GM21619 (cell line): Measurements from ENCODE around the gene SOS1.
"Not testable (repeated sequence)": the region's sequence is repeated elsewhere in the genome, so short reads cannot be mapped to it uniquely, and the experiment has no call there.

Experiments
- ATAC-seq: cut with Tn5 transposase; IDR thresholded peaks from one replicate; pipeline ENCODE4 v1.9.1; 2021; ENCODE audit not compliant: unreplicated experiment

Gene SOS1

GRCh38 chr2:39107724-39108273, 13.1 kb downstream of the SOS1 start:
- no peak for ATAC-seq

- ATAC-seq, result no peak
Measured at GRCh38 chr2:39107156-39107555, 13.7 kb downstream of the SOS1 start.

GRCh38 chr2:39099870-39100728, 20.8 kb downstream of the SOS1 start:
- ATAC-seq, result peak; percentile 78

- no peak for ATAC-seq
Measured at GRCh38 chr2:39099310-39099869, 21.5 kb downstream of the SOS1 start.

- ATAC-seq, result no peak
Measured at GRCh38 chr2:39095624-39096023, 25.2 kb downstream of the SOS1 start.

GRCh38 chr2:39094717-39095363, 26.0 kb downstream of the SOS1 start:
- peak; percentile 85 for ATAC-seq

GRCh38 chr2:39093218-39093898, 27.5 kb downstream of the SOS1 start:
- ATAC-seq, result no peak

GRCh38 chr2:39091543-39091942, 29.3 kb downstream of the SOS1 start:
- ATAC-seq, result no peak

- no peak for ATAC-seq
Measured at GRCh38 chr2:39091063-39091462, 29.8 kb downstream of the SOS1 start.

GRCh38 chr2:39080152-39080551, 40.7 kb downstream of the SOS1 start:
- ATAC-seq, result no peak

GRCh38 chr2:39069890-39070465, 50.9 kb downstream of the SOS1 start:
- no peak for ATAC-seq

GRCh38 chr2:39069136-39069515, 51.7 kb downstream of the SOS1 start:
- no peak for ATAC-seq

GRCh38 chr2:39068299-39069135, 52.3 kb downstream of the SOS1 start:
- no peak for ATAC-seq

GRCh38 chr2:39065616-39066015, 55.2 kb downstream of the SOS1 start:
- no peak for ATAC-seq

GRCh38 chr2:39062320-39062719, 58.5 kb downstream of the SOS1 start:
- ATAC-seq, result no peak

- no peak for ATAC-seq
Measured at GRCh38 chr2:39061280-39061679, 59.6 kb downstream of the SOS1 start.

- ATAC-seq, result no peak
Measured at GRCh38 chr2:39059366-39059952, 61.4 kb downstream of the SOS1 start.

- no peak for ATAC-seq
Measured at GRCh38 chr2:39058101-39058500, 62.8 kb downstream of the SOS1 start.

GRCh38 chr2:39052665-39053064, 68.2 kb downstream of the SOS1 start:
- ATAC-seq, result not testable (repeated sequence)

GRCh38 chr2:39050109-39050508, 70.7 kb downstream of the SOS1 start:
- ATAC-seq, result no peak
